ENCODE data around the gene PBX4. TPM values are rescaled to one million over a fixed set of nuclear protein-coding genes. Genes with fewer than 3 reads are reported as not detected.

The PBX4 gene
- total RNA-seq, 1 donor from 2014 or later: 21.8 TPM

DNA sequence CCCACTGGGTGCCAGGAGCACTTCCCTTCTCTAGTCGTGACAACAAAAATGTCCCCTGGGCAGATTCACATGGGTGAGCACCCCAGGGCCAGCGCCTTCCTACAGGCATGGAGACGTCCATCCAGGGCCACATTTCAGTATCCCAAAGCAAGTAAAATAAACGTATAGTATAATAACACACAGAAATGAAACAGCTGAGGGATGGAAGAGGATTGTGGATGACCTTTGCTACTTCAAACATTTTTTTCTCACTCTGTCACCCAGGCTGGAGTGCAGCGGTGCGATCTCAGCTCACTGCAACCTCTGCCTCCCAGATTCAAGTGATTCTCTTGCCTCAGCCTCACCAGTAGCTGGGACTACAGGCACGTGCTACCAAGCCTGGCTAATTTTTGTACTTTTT lies 52.2 kb downstream of the PBX4 start:
- DNase-seq: no peak
- H3K9me3 Mint-ChIP-seq: no peaks in the 10 kb centered on the region
- H3K4me3 Mint-ChIP-seq: no peak overlapping the region
- peaks cover 38% of the 10 kb centered on the region for H3K36me3 Mint-ChIP-seq (ENCODE audit: low read depth)
- POLR2A ChIA-PET: no interaction called here
- no peak overlapping the region for H3K27ac Mint-ChIP-seq
- intact Hi-C loops (cut with micrococcal nuclease): no loop called here
- ATAC-seq (ENCODE audit: low read depth): no peak
- H3K27me3 Mint-ChIP-seq: no peaks in the 10 kb centered on the region
- CTCF ChIA-PET: no interaction called here
- TF ChIP-seq, protein P1, sequence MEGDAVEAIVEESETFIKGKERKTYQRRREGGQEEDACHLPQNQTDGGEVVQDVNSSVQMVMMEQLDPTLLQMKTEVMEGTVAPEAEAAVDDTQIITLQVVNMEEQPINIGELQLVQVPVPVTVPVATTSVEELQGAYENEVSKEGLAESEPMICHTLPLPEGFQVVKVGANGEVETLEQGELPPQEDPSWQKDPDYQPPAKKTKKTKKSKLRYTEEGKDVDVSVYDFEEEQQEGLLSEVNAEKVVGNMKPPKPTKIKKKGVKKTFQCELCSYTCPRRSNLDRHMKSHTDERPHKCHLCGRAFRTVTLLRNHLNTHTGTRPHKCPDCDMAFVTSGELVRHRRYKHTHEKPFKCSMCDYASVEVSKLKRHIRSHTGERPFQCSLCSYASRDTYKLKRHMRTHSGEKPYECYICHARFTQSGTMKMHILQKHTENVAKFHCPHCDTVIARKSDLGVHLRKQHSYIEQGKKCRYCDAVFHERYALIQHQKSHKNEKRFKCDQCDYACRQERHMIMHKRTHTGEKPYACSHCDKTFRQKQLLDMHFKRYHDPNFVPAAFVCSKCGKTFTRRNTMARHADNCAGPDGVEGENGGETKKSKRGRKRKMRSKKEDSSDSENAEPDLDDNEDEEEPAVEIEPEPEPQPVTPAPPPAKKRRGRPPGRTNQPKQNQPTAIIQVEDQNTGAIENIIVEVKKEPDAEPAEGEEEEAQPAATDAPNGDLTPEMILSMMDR (IDR thresholded peaks at IDR 0.05): no peak
- no peaks in the 10 kb centered on the region for H3K4me1 Mint-ChIP-seq

DNA sequence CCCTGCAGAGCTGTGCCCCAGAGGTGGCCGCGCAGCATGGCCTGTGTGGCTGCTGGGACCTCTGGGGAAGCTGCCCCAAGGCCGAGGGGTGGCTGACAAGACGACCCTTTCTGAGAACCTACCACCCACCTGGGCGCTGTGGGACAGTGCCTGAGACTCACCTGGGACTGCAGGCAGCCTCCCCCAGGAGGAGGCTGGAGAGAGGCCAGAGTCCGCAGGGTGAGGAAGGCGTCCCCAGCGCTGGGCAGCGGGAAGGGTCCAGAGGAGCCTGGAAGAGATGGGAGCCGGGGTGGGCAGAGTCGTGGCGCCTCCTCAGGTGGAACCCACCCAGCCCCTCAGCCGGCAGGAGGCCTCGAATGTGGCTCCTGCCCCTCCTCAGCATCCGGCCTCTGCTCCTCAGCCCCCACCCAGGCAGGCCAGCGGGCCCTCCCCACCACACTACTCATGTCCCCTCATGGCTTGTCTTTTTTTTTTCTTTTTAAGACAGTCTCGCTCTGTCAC lies 55.1 kb downstream of the PBX4 start:
- Mint-ChIP-seq H3K27ac (no peak overlapping the region), H3K4me1 (no peaks in the 10 kb centered on the region), H3K9me3 (no peaks in the 10 kb centered on the region), H3K27me3 (no peaks in the 10 kb centered on the region), H3K4me3 (no peak overlapping the region), H3K36me3 (ENCODE audit: low read depth) (peaks cover 32% of the 10 kb centered on the region)
- TF ChIP-seq, protein P1 (IDR thresholded peaks at IDR 0.05): no peak
- no peak for DNase-seq
- intact Hi-C loops (cut with micrococcal nuclease): no loop called here
- POLR2A ChIA-PET: no interaction called here
- no peak for ATAC-seq (ENCODE audit: low read depth)
- CTCF ChIA-PET: no interaction called here

DNA sequence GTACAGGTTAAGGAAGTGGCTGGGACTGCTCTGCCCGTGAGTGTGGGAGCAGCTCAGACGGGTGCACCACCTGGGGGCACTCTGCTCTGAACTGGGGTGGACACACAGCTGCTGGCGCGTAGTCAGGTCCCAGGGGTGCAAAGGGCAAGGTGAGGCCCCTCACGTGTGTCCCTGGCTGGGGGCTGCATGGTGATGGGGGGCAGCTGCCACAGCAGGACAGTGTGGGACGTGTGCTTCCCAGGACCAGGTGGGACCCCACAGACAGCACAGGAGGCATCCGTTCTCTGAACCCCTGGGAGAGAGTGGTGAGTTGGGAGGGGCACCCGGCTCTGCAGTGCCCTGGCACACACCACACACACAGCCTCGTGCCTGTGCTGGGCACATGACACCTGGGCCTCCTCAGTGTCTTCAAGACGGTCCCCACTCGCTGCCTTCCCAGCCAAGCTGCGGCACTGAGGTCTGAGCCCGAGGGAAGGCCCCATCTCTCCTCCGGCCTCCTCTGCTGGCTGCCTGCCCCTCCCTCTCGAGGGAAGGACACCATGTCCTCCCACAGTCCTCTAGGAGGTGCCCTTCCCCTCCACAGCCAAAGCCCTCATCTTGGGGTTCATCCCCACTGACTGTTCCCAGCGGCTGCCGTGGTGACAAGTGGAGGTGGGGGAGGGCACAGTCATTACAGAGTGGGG lies 55.7 kb downstream of the PBX4 start:
- intact Hi-C loops (cut with micrococcal nuclease): no loop called here
- Mint-ChIP-seq H3K4me1 (no peaks in the 10 kb centered on the region), H3K27ac (no peak overlapping the region), H3K4me3 (no peak overlapping the region), H3K9me3 (no peaks in the 10 kb centered on the region), H3K36me3 (ENCODE audit: low read depth) (peaks cover 32% of the 10 kb centered on the region), H3K27me3 (no peaks in the 10 kb centered on the region)
- CTCF ChIA-PET: no interaction called here
- DNase-seq (no peak), ATAC-seq (ENCODE audit: low read depth) (no peak)
- TF ChIP-seq, protein P1 (IDR thresholded peaks at IDR 0.05): no peak
- POLR2A ChIA-PET: no interaction called here

DNA sequence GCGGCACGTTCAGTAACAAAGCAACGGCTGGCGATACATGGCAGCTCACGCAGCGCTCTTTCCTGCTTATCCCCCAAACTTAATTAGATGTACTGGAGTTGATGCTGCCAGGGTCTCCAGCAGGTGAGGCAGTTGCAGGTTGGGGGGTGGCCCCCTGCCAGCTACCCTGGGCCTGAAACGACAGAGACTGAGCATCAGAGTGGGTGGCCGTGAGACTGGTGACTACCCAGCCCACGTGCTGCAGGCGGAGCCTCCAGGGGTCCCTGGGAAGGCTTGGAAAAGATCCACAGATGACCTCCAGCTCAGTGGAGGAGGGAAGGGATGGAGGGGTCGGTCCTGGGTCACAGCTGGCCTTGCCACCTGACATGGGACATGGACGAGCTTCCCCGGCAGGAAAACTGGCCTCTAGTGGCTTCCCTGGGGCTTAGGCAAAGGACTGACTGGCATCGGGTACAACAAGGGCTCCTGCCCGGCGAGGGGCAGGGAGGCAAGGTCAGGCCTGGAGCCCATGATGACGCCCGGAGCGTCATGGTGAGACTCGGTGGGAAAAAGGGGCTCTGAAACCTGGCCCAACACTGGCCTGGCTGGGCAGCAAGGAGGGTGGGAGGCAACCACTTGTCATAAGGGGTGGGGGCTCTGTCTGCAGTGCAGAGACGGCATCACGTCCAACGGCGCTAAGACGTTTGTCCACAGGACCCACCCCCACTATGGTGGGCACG lies 56.4 kb downstream of the PBX4 start:
- no peak overlapping the region for H3K4me3 Mint-ChIP-seq
- ATAC-seq (ENCODE audit: low read depth): no peak
- peaks cover 29% of the 10 kb centered on the region for H3K36me3 Mint-ChIP-seq (ENCODE audit: low read depth)
- DNase-seq: no peak
- TF ChIP-seq, protein P1 (IDR thresholded peaks at IDR 0.05): no peak
- no peaks in the 10 kb centered on the region for H3K9me3 Mint-ChIP-seq
- H3K27me3 Mint-ChIP-seq: no peaks in the 10 kb centered on the region
- intact Hi-C loops (cut with micrococcal nuclease): no loop called here
- ChIA-PET POLR2A (interaction anchor here (1.5 kb wide), 1 partner anchor 44 kb away, joined by 3 read pairs; no protein-coding TSS in a partner anchor), CTCF (no interaction called here)
- no peak overlapping the region for H3K27ac Mint-ChIP-seq
- no peaks in the 10 kb centered on the region for H3K4me1 Mint-ChIP-seq

DNA sequence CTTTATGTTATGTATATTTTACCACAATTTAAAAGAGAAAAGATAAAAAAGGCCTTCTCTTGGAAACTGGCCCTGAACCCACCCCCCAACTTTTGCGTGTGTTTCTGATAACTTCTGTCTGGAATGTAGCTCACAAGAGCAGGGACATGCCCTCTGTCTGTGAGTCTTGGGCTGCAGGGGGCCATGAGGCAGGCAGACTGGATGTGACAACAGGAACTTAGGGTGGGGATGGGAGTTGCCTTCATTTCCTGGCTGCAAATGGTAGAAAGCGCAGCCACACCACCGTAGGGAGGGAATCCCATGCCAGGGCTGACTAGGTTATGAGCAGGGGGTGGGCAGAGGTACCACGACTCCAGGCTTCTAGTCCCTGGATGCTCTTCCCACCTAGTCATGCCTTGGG lies 58.6 kb downstream of the PBX4 start:
- no peak for DNase-seq
- TF ChIP-seq, protein P1 (IDR thresholded peaks at IDR 0.05): no peak
- H3K9me3 Mint-ChIP-seq: no peaks in the 10 kb centered on the region
- ChIA-PET CTCF (interaction anchor here (1.2 kb wide), 1 partner anchor 9 kb away, joined by 3 read pairs; no protein-coding TSS in a partner anchor), POLR2A (interaction anchor here (0.5 kb wide), 1 partner anchor 383 kb away, joined by 3 read pairs; no protein-coding TSS in a partner anchor)
- H3K27ac Mint-ChIP-seq: no peak overlapping the region
- intact Hi-C loops (cut with micrococcal nuclease): no loop called here
- H3K27me3 Mint-ChIP-seq: no peaks in the 10 kb centered on the region
- no peak overlapping the region for H3K4me3 Mint-ChIP-seq
- no peak for ATAC-seq (ENCODE audit: low read depth)
- peaks cover 23% of the 10 kb centered on the region for H3K36me3 Mint-ChIP-seq (ENCODE audit: low read depth)
- no peaks in the 10 kb centered on the region for H3K4me1 Mint-ChIP-seq
